Activated naive CD4-positive, alpha-beta T cell treated with anti-CD3 and anti-CD28 coated beads for 36 hours (primary cell): ENCODE data around the gene NRARP. TPM values are rescaled to one million over a fixed set of nuclear protein-coding genes. Genes with fewer than 3 reads are reported as not detected.
A peak's percentile ranks its signal among the peaks of the same experiment; 100 is the strongest.

Source experiments
- CTCF ChIA-PET: fragments of 350-600 bp; sonication (Branson Sonifier 250); formaldehyde crosslinking; loops from one replicate; lab custom pipeline; 2021; ENCODE audit warnings: antibody characterized with exemption; lab: Charles Lee
- DNase-seq: peaks from one replicate; pipeline ENCODE4 v3.0.0-alpha.2; 2020
- H3K27ac Mint-ChIP-seq: one replicate; pipeline ENCODE4 v1.8.0; 2021; ENCODE audit warnings: mild to moderate bottlenecking, mixed read lengths
- H3K27me3 Mint-ChIP-seq: one replicate; pipeline ENCODE4 v1.8.0; 2021; ENCODE audit warnings: low read depth, mixed read lengths
- H3K36me3 Mint-ChIP-seq: one replicate; pipeline ENCODE4 v1.8.0; 2021; ENCODE audit warnings: low read depth, mixed read lengths
- H3K4me1 Mint-ChIP-seq: one replicate; pipeline ENCODE4 v1.8.0; 2021; ENCODE audit warnings: low read depth, mixed read lengths
- H3K4me3 Mint-ChIP-seq: one replicate; pipeline ENCODE4 v1.8.0; 2021; ENCODE audit warnings: mild to moderate bottlenecking, moderate library complexity, mixed read lengths
- H3K9me3 Mint-ChIP-seq: one replicate; pipeline ENCODE4 v1.8.0; 2021; ENCODE audit warnings: mixed read lengths
- intact Hi-C: fragments of 100-400 bp; cut with micrococcal nuclease; formaldehyde crosslinking; loops from one replicate; pipeline ENCODE4 v1.15.1; 2023
- total RNA-seq, 2 experiments: library from RNA; stranded (reverse); gene quantifications; one replicate each; pipeline ENCODE4 v1.2.3, GENCODE V29; 2021

The NRARP gene
- total RNA-seq, 2 experiments from 2014 or later = 1.8 to 2.2 TPM

GRCh38 chr9:137312852-137313325 lies 10.8 kb upstream of the NRARP start:
- Mint-ChIP-seq H3K27me3 (peaks cover 3% of the 10 kb centered on the region), H3K4me3 (no peak overlapping the region), H3K27ac (no peak overlapping the region), H3K36me3 (no peaks in the 10 kb centered on the region), H3K9me3 (no peaks in the 10 kb centered on the region), H3K4me1 (no peaks in the 10 kb centered on the region)
- intact Hi-C loops = no loop called here
- CTCF ChIA-PET = no interaction called here
- no peak for DNase-seq

DNA sequence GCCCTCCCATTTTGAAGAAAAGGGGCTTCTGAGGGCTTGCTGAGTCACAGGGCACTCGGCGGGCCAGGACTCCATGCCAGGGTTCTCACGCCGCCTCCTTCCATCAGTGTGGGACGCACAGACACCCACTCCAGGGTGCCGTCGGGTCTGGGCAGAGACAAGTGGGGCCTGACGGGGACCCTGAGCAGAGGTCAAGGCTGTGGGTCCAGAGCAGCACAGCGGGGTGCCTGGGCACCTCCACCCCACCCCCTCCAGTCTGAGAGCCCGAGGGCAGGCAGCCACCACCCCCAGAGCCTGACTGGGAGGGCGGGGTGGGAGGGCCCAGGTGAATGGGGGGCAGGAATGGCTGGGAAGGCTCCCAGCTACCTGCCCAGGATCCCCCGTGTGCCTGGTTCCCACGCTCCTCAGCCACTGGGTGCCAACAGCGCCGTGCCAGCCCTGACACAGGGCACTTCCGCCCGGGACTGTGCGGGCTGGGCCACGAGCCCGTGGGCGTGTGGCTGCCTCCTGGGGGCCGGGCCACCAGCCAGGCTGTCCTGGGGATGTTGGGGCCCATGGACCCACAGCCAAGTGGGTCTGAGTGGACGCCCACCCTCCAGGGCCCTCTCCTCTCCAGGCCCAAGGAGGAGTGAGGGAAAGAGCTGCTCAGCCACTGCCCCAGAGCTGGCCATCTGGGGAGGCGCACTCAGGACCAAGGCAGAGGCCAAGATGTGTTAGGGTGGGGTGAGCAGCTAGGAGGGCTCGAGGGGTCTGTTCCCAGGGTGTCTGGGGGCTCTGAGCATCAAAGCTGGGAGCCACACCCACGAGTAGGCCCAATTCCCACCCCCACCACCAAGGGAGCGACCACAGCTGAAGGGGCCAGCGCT lies 10.1 kb upstream of the NRARP start:
- Mint-ChIP-seq H3K36me3 (no peaks in the 10 kb centered on the region), H3K4me1 (no peaks in the 10 kb centered on the region), H3K27ac (no peak overlapping the region), H3K4me3 (no peak overlapping the region), H3K27me3 (peaks cover 3% of the 10 kb centered on the region), H3K9me3 (no peaks in the 10 kb centered on the region)
- intact Hi-C loops = no loop called here
- no peak for DNase-seq
- CTCF ChIA-PET = no interaction called here

GRCh38 chr9:137311171-137311985 lies 9.3 kb upstream of the NRARP start:
- peak; percentile 60 for DNase-seq
- Mint-ChIP-seq H3K9me3 (no peaks in the 10 kb centered on the region), H3K27ac (no peak overlapping the region), H3K36me3 (no peaks in the 10 kb centered on the region), H3K4me3 (no peak overlapping the region), H3K4me1 (no peaks in the 10 kb centered on the region), H3K27me3 (no peaks in the 10 kb centered on the region)
- CTCF ChIA-PET = no interaction called here
- intact Hi-C loops = no loop called here

DNA sequence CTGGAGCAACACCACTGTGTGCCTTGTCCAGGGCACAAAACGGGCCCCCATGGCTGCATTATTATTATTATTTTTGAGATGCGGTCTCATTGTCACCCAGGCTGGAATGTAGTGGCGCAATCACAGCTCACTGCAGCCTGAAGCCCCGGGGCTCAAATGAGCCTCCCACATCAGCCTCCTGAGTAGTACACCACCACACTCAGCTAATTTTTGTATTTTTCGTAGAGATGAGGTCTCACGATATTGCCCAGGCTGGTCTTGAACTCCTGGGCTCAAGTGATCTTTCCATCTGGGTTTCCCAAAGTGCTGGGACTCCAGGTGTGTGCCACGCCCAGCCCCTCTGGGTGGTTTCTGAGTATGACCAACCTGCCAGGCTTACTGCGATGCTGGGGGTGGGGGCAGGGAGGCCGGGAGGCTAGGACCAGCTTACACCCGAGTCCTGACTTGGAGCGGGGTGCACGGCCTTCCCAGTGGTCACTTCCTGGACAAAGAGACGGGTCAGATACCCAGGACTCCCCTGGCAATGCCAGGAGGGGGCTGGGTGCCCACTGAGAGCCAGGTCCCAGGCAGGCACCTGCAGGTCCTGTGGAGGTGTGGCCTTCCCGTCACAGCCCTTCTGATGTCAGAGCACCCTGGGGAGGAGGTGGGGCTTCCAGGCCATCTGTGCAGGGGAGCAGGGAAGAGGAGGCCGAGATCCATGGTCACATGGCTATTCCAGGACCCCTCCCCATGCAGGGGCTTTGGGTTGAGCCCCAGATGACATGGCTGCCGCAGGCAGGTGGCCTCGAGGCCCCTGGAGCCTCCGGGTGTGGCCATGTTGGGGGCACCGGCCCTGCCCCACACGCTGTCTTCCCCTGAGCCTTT lies 8.3 kb upstream of the NRARP start:
- Mint-ChIP-seq H3K36me3 (no peaks in the 10 kb centered on the region), H3K9me3 (no peaks in the 10 kb centered on the region), H3K27me3 (no peaks in the 10 kb centered on the region), H3K4me1 (peaks cover 3% of the 10 kb centered on the region), H3K27ac (no peak overlapping the region), H3K4me3 (no peak overlapping the region)
- DNase-seq = no peak
- CTCF ChIA-PET = no interaction called here
- intact Hi-C loops = no loop called here

GRCh38 chr9:137309368-137310188 lies 7.5 kb upstream of the NRARP start:
- H3K36me3 Mint-ChIP-seq = no peaks in the 10 kb centered on the region
- H3K27ac Mint-ChIP-seq = no peak overlapping the region
- CTCF ChIA-PET = no interaction called here
- H3K4me3 Mint-ChIP-seq = no peak overlapping the region
- no peaks in the 10 kb centered on the region for H3K27me3 Mint-ChIP-seq
- no peak for DNase-seq
- H3K4me1 Mint-ChIP-seq = peaks cover 7% of the 10 kb centered on the region
- no peaks in the 10 kb centered on the region for H3K9me3 Mint-ChIP-seq
- intact Hi-C loops = no loop called here

DNA sequence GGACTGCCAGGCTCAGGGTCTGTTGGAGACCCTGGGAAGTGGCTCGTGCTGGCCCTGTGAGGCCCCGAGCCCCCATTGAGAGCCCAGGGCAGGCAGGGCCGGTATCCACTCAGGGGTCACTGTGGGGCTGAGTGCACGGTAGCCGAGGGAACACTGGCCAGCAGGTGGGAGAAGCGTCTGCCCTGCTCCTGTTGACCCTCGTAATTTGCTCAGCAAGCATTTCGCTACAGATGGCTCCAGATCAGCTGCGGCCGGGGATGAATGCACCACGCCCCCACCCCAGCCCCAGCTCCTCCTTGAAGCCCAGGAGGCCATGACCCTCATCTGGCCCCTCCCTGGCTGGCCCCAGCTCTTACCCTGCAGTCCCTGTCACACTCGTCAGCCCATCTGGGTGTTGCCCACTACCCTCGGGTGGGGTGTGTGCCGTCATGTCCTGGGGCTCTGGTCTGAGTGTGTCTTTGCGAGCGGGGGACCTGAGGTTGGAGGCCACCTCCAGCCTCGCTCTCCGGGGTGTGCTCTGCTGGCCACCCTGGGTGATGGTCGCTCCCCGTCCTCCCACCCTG lies 6.1 kb upstream of the NRARP start:
- DNase-seq = no peak
- Mint-ChIP-seq H3K4me1 (peaks cover 7% of the 10 kb centered on the region), H3K4me3 (no peak overlapping the region), H3K36me3 (no peaks in the 10 kb centered on the region), H3K27ac (no peak overlapping the region), H3K9me3 (no peaks in the 10 kb centered on the region), H3K27me3 (no peaks in the 10 kb centered on the region)
- CTCF ChIA-PET = no interaction called here
- intact Hi-C loops = no loop called here

DNA sequence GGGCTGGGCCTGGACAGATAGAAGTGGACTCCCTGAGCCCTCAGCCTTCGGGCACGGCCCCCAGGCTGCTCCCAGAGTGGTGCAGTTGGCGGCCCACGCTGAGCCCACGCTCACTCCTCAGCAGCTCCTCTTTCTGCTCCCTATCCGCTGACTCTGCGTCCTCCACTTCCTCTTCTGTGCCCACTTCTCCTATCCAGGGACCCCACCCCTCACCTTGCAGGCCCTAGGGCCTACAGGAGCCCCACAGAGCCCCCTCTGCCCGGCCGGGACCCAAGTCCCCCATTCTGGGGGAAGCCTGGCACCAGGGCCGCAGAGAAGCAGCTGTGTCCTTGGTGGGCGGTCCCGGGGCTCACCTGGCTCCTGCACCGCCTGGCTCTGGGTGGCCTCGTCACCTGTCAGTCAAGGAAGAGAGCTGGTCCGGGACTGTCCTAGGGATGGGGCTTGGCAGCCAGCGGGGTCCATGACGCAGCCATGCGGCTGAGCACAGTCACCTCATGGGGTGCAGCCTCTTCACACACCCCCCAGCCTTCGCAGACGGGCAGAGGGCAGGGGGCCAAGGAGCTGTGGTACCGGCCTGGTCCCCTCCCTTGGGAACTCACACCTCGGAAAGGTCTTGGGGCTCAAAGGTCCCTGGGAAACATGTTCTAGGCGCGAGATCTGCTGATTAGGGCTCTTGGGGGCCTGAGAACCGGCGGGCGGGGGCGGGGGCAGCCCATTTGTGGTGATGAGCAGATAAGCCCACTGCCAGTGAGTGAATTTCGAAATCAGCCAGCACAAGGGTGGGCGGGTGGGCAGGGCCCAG lies 5.4 kb upstream of the NRARP start:
- CTCF ChIA-PET = no interaction called here
- intact Hi-C loops = no loop called here
- H3K27me3 Mint-ChIP-seq = no peaks in the 10 kb centered on the region
- no peak for DNase-seq
- no peaks in the 10 kb centered on the region for H3K36me3 Mint-ChIP-seq
- no peak overlapping the region for H3K4me3 Mint-ChIP-seq
- H3K27ac Mint-ChIP-seq = no peak overlapping the region
- peaks cover 7% of the 10 kb centered on the region for H3K4me1 Mint-ChIP-seq
- H3K9me3 Mint-ChIP-seq = no peaks in the 10 kb centered on the region

- H3K36me3 Mint-ChIP-seq = no peaks in the 10 kb centered on the region
- H3K27ac Mint-ChIP-seq = no peak overlapping the region
- CTCF ChIA-PET = no interaction called here
- H3K9me3 Mint-ChIP-seq = no peaks in the 10 kb centered on the region
- no peak overlapping the region for H3K4me3 Mint-ChIP-seq
- peaks cover 7% of the 10 kb centered on the region for H3K4me1 Mint-ChIP-seq
- DNase-seq = no peak
- intact Hi-C loops = no loop called here
- H3K27me3 Mint-ChIP-seq = no peaks in the 10 kb centered on the region
Measured at GRCh38 chr9:137306850-137307254, 4.8 kb upstream of the NRARP start.

DNA sequence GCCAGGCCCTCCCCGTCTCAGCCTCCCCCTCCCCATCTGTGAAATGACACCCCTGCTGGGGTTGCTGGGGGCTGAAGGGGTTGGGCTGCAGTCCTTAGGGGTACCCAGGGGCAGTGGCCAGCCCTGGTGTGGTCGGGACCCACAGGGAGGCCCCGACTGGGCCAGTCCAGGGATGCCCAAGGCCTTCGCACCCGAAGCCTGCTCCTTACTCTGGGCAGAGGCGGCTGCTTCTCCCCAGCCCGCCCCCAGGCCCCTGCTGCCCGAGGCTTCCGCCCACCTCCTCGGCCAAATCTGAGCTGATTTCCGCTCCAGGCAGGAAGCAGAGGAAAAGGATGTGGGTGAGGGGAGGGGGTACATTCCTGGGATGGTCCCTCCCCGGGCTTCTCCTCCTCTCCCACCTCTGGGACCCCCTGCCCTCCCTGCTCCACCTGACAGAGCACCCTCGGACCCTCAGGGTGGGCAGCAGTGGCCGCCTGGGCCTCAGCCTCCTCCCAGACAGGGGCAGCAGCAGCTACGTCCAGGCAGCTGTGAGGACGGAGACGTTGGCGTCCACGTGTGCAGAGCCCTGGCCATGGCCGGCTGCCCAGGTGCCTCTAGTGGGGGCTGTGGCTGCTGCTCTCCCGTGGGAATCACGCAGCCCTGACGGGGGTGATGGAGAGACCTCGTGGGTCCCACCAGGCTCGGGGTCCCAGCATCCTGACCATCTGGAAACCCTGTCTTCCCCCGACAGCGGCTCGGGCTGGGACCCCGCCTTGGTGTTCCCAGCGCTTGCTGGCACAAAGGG lies 4.2 kb upstream of the NRARP start:
- Mint-ChIP-seq H3K36me3 (no peaks in the 10 kb centered on the region), H3K4me3 (no peak overlapping the region), H3K4me1 (peaks cover 7% of the 10 kb centered on the region), H3K27ac (no peak overlapping the region), H3K27me3 (no peaks in the 10 kb centered on the region), H3K9me3 (no peaks in the 10 kb centered on the region)
- CTCF ChIA-PET = interaction anchor here (0.7 kb wide), 1 partner anchor 121 kb away, joined by 3 read pairs; no protein-coding TSS in a partner anchor
- no peak for DNase-seq
- intact Hi-C loops = no loop called here

- CTCF ChIA-PET = interaction anchor here (0.7 kb wide), 1 partner anchor 122 kb away, joined by 3 read pairs; no protein-coding TSS in a partner anchor
- Mint-ChIP-seq H3K4me3 (no peak overlapping the region), H3K36me3 (no peaks in the 10 kb centered on the region), H3K27ac (no peak overlapping the region), H3K9me3 (no peaks in the 10 kb centered on the region), H3K27me3 (peaks cover 1% of the 10 kb centered on the region), H3K4me1 (peaks cover 9% of the 10 kb centered on the region)
- DNase-seq = no peak
- intact Hi-C loops = no loop called here
Measured at GRCh38 chr9:137305798-137306065, 3.7 kb upstream of the NRARP start.
